ENCODE measurements around the gene CAMSAP1. TPM values are rescaled to one million over a fixed set of nuclear protein-coding genes. Genes with fewer than 3 reads are reported as not detected.

The CAMSAP1 gene
- total and polyA plus RNA-seq, 9 of the 15 experiments (the other 6 are each of a cell fraction or from before 2014, with no cell fraction given) = 1.5 to 28.8 (median 14.3) TPM

DNA sequence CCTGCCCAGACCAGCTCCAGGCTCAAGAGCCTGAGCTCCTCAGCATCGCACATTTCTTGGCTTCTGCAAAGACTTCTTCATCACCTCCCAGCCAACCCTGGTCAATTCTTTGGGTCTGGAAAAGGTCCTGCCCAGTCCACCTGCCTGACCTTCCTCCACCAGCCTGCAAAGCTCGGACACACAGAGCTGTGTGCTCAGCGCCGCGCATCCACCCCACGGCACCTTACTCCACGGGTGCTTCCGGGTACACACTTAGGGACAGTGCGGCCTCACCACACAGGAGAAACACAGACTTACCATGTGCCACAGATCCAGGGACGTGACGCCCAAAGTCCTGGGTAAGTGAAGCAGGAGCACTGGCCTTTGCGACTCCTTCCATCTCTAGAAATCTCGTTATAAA is 108.1 kb downstream of the CAMSAP1 start:
- no peak overlapping the region for H2AFZ ChIP-seq (ENCODE audit: low read depth, low read length)
- H4K20me1 ChIP-seq (replicated peaks; ENCODE audit: control insufficient read depth, insufficient read depth, low read length) = peaks cover 9% of the 10 kb centered on the region
- WGBS (ENCODE audit: insufficient coverage, low coverage, missing lambda C conversion rate) = 36% methylated on average over 9 of the region's 13 CpGs
- BruUV-seq (replicated peaks) = no TSS peak
- FAIRE-seq (no peak), DNase-seq (ENCODE audit: extremely low read depth in 1 of 4, low spot score in 3 of 4) (no peak), ATAC-seq (no peak)
- CTCF ChIA-PET (ENCODE audit: low intra/inter-chr PET ratio) = no interaction called here
- POLR2A ChIA-PET = interaction anchor here (0.6 to 0.7 kb wide), 2 partner anchors 10 to 194 kb away, joined by 3 to 5 read pairs; no protein-coding TSS in a partner anchor
- in situ Hi-C loops (cut with MboI) (loop anchor here (10.0 kb wide), 1 partner anchor 476 kb away; no protein-coding TSS in a partner anchor), intact Hi-C loops (cut with micrococcal nuclease) (loop anchor here (5.0 to 10.0 kb wide), 3 partner anchors 94 to 323 kb away; partner anchors contain the start of gene KCNT1)
- H3K9me1 ChIP-seq (ENCODE audit: control insufficient read depth, insufficient read depth, low read length) = no peaks in the 10 kb centered on the region
- no peak overlapping the region for H3K27ac ChIP-seq (ENCODE audit: extremely low read depth, low read depth, low read length)
- H3K4me2 ChIP-seq (ENCODE audit: insufficient read depth, low read length) = no peak overlapping the region
- peaks cover 3 to 31% of the 10 kb centered on the region in 2 experiments; a peak in 3 of 5 replicates for H3K4me1 ChIP-seq (replicated peaks in 1 of 2; ENCODE audit: control insufficient read depth in 2 of 2, insufficient read depth in 2 of 2, low read length in 2 of 2)
- no peaks in the 10 kb centered on the region; the same call in 1 of the 2 replicates for H3K9me3 ChIP-seq (replicated peaks; ENCODE audit: control insufficient read depth, insufficient read depth, low read depth, low read length)
- peaks cover 4 to 23% of the 10 kb centered on the region in 2 experiments; a peak in 4 of 5 replicates for H3K27me3 ChIP-seq (ENCODE audit: control insufficient read depth in 2 of 2, insufficient read depth in 2 of 2, low read length in 2 of 2)
- H3K79me2 ChIP-seq (ENCODE audit: control insufficient read depth, insufficient read depth, low read length) = no peaks in the 10 kb centered on the region
- H3K4me3 ChIP-seq = no peak overlapping the region
- no peak for TF ChIP-seq PRPF4 (IDR thresholded peaks at IDR 0.05; ENCODE audit: insufficient read depth, low read depth, low read length, poor library complexity, severe bottlenecking)
- no peak for TF ChIP-seq ZNF224 (CRISPR knock-in tag; IDR thresholded peaks at IDR 0.05)
- no peak for TF ChIP-seq MAFF (IDR thresholded peaks at IDR 0.05; ENCODE audit: low read length)
- TF ChIP-seq, protein P1, sequence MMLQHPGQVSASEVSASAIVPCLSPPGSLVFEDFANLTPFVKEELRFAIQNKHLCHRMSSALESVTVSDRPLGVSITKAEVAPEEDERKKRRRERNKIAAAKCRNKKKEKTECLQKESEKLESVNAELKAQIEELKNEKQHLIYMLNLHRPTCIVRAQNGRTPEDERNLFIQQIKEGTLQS (IDR thresholded peaks at IDR 0.05) = no peak
- TF ChIP-seq, protein P1 (CRISPR knock-in tag; conservative IDR thresholded peaks at IDR 0.05) = no peak
- no peak for TF ChIP-seq DIDO1 (tag; IDR thresholded peaks at IDR 0.05; ENCODE audit: low read depth)
- TF ChIP-seq KLF10 (CRISPR knock-in tag; IDR thresholded peaks at IDR 0.05) = no peak
- TF ChIP-seq, protein P2, sequence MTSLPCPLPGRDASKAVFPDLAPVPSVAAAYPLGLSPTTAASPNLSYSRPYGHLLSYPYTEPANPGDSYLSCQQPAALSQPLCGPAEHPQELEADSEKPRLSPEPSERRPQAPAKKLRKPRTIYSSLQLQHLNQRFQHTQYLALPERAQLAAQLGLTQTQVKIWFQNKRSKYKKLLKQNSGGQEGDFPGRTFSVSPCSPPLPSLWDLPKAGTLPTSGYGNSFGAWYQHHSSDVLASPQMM (CRISPR knock-in tag; IDR thresholded peaks at IDR 0.05) = no peak
- TF ChIP-seq, protein P3, sequence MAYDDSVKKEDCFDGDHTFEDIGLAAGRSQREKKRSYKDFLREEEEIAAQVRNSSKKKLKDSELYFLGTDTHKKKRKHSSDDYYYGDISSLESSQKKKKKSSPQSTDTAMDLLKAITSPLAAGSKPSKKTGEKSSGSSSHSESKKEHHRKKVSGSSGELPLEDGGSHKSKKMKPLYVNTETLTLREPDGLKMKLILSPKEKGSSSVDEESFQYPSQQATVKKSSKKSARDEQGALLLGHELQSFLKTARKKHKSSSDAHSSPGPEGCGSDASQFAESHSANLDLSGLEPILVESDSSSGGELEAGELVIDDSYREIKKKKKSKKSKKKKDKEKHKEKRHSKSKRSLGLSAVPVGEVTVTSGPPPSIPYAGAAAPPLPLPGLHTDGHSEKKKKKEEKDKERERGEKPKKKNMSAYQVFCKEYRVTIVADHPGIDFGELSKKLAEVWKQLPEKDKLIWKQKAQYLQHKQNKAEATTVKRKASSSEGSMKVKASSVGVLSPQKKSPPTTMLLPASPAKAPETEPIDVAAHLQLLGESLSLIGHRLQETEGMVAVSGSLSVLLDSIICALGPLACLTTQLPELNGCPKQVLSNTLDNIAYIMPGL (CRISPR knock-in tag; IDR thresholded peaks at IDR 0.05) = no peak
- no peak for TF ChIP-seq SP1 (CRISPR knock-in tag; IDR thresholded peaks at IDR 0.05)
- TF ChIP-seq TBP (optimal IDR thresholded peaks at IDR 0.05; ENCODE audit: low read depth, low read length) = no peak
- H3K9ac ChIP-seq (ENCODE audit: insufficient read depth in 1 of 2, low read depth in 2 of 2, low read length in 2 of 2) = no peak overlapping the region
- no peaks in the 10 kb centered on the region for H3K36me3 ChIP-seq (ENCODE audit: control insufficient read depth, insufficient read depth, low read length)
